GM18498 (cell line): ENCODE data around the gene TMEM225B.
A peak's percentile ranks its signal among the peaks of the same experiment; 100 is the strongest.
"Not testable (repeated sequence)": the region's sequence is repeated elsewhere in the genome, so short reads cannot be mapped to it uniquely, and the experiment has no call there.

Experiments used
- ATAC-seq: cut with Tn5 transposase; IDR thresholded peaks from one replicate; pipeline ENCODE4 v1.9.1; 2021; ENCODE audit warnings: mild to moderate bottlenecking, moderate library complexity; ENCODE audit not compliant: unreplicated experiment

TMEM225B gene

DNA sequence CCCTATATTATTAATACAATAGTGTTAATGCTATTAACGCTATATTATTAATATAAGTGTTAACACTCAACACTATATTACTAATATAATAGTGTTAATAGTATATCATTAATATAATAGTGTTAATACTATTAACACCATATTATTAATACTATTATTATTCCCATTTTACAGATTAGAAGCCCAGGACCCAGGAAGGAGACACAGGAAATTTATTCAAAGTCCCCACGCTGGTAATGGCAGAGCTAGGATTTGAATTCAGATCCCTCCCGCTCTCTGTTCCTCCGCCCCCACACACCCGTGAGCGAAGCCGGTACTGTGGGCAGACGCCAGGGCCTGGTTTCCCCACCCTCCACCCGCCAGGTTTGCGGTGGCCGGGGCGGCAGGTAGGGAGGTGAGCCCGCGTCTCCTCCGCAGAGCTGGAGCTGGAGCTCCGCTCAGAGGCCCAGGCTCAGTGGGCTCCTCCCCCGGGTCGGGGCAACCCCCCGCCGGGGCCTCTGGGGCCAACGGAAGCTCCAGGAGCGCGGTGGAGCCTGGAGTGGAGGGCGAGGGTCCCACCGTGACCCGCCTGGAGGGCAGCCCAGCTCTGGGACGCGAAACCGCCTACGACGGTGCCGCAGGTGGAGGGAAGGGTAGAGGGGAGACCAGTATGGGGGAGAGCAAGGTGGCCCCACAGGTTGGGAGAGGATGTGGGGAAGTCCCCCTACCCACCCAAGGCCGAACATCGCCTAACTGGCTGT lies at the start of gene TMEM225B:
Gene TMEM225B (plus strand): TSS at position 506 of the 740 bp plus-strand sequence. CDS start 6,122 bp downstream, outside the sequence.
- no peak for ATAC-seq

GRCh38 chr7:99549545-99549944 lies 48.5 kb upstream of the TMEM225B start:
- ATAC-seq, result not testable (repeated sequence)

GRCh38 chr7:99551334-99551733 lies 46.7 kb upstream of the TMEM225B start:
- ATAC-seq, result no peak

GRCh38 chr7:99551767-99552463 lies 46.2 kb upstream of the TMEM225B start, which contains the start of gene FAM200A:
TSS of gene FAM200A (minus strand) at chr7:99552114. CDS start at chr7:99548407, 3,707 bp downstream.
- ATAC-seq, result peak; percentile 94

DNA sequence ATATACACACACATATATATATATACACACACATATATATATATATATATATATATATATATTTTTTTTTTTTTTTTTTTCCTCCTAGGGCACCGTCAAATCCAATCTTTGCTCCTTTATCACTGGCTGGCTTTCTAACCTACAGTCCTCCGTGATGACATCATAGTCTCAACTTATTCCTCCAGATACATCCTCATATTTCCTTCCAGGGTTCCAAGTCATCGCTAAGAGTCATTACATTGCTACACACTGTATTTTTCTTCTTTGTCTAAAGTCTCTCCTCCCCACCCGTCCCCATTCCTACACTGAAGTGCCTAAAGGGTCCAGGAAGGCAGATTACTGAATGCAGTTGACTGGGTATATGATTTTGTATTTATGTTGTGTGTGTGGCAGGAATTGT lies 45.0 kb upstream of the TMEM225B start:
- no peak for ATAC-seq

- no peak for ATAC-seq
Observed at GRCh38 chr7:99554939-99555338, 43.1 kb upstream of the TMEM225B start.

GRCh38 chr7:99557196-99557607 lies 40.9 kb upstream of the TMEM225B start:
- no peak for ATAC-seq

GRCh38 chr7:99557940-99558305 lies 40.1 kb upstream of the TMEM225B start:
- no peak for ATAC-seq

DNA sequence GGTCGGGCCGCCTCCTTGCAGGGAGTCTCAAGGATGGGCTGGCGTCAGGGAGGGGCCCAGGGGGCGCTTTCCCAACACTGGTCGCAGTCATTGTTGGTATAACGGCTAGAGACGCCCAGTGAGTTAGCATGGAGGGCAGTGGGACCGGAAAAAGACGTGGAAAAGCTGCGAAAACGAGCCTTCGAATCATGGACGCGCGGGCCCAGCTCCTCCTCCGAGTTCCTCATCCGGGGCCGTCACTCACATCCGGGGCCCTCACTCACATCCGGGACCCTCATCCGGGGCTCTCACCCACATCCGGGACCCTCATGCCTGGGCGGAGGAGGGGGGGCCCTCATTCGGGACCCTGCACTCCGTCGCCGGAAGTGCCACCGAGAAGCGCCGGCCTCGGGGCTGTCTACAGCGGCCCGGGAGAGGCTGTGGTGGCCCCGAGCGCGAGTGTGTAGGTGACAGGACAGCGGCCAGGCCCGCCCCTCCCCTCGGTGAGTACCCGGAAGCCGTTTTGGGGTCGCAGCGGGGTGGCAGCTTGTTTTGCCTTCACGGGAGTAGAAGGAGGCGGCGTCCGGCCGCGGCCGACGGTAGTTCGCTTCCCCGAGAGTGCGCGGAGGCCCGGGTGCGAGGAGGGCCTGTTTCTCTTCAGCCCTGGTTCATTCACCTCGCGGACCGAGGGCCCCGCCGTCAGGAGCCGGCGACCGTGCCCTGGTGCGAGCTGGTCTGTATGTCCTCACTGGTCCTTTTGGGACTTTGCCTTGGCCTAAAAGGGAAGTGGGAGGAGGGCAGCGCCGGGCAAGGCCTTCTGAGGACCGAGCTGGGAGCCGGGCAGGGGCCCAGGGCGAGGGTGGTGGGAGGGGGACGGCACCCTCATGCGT lies 39.5 kb upstream of the TMEM225B start, which contains the start of gene ZNF655:
Gene ZNF655 (plus strand): TSS at position 337 of the 869 bp plus-strand sequence. CDS start 1,918 bp downstream, outside the sequence.
- peak; percentile 85 for ATAC-seq

DNA sequence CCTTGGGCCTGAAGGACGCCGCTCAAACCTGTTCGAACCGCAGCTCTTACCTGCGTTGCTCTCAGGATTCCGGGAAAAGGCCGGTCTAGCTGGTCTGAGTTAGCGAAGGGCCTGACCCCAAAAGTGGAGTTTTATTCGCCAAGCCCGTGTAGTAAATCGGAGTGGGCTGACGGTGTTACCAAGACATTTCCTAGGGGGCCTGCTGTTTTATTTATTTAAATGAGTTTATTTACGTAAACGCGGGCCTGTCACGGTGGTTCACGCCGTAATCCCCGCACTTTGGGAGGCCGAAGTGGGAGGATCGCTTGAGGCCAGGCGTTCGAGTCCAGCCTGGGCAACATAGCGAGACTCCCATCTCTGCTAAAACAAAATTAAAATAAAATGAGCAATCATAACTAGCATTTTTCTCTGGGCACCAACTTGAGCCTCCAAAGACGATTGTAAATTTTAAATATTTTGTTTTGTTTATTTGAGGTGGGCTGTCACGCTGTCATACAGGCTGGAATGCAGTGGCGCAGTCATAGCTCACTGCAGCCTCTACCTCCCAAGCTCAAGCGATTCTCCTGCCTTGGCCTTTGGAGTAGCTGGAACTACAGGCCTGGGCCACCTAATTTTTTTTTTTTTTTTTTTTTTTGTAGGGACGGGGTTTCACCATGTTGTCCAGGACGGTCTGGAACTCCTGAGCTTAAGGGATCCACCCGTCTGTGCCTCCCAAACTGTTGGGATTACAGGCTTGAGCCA lies 38.7 kb upstream of the TMEM225B start:
- ATAC-seq, result no peak

DNA sequence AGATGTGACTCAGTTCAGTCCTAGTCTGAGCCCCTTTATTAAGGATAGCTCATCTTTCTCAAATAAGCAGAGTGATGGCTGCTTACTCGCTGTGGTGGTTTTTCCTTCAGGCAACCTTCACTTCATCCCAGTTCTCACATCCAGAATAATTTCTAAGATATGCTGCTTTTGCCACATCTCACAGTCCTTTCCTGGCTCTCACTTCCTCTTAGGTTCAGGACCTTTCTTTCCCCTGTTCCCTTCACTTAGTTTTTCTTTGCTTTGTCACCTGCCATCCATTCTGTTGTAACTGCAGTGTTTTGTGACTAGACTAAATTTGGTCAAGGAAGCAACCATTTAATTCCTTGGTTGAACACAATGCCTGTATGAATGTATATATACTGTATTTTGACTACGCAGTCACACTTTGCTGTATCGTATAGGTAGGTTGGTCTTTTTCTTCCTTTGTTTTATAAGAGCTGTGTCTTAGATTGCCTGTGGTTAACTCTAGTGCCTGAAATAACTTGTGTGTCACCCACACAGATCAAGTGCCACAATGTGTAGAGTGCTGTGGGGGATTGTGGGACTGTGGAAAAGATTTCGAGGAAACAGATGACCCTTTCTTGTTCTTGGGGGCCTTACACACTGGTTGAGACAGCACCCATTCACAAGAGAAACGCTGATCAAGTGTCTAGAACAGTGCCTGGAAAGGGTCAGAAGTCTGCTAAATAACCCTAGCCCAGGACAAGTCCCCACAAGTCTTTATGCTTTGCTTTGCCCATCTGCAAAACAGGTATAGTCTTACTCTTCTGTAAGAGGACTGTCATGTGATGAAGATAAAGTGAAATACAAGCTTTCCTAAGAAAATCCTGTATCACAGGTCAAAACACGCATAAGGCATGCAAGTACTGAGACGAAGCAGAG lies 37.0 kb upstream of the TMEM225B start:
- no peak for ATAC-seq

GRCh38 chr7:99561737-99562051 lies 36.4 kb upstream of the TMEM225B start:
- ATAC-seq, result no peak

GRCh38 chr7:99562114-99562784 lies 35.8 kb upstream of the TMEM225B start:
- no peak for ATAC-seq

DNA sequence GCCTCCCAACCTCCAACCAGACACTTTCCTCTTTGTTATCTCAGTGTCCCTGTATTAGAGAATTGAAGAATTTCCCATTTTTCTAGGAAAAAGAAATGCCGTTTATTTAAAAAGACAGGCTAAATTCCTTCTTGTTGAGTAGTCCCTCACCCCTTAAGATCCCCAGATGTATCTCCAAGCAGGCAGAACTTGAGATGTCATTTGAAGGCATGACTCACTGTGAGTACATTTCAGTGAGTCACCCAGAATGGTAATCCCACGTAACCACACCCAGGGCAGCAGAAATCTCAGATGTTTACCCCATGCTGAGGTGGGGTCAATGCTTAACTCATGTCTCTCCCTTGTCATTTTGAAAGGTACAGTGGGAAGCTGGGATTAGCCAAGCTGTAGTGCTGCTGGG lies 35.2 kb upstream of the TMEM225B start:
- no peak for ATAC-seq

DNA sequence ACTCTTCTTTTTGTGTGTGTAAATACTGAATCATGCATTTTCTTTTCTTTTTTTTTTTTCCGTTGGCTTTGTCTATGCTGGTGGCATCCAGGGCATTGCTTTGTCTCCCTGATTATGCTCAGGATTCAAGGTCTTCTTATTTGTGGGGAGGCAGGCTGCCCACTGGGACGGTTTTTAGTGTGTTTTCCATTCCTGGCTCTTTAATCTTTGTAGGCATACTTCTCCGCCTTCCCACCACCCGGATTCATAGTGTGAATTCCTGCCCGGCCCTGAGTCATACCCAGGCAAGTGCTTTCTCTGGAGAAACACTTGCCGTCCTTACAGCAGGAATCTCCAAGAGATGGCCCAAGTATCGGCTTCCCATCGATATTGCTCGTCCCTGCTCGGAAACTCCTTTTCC lies 34.4 kb upstream of the TMEM225B start:
- ATAC-seq, result no peak

DNA sequence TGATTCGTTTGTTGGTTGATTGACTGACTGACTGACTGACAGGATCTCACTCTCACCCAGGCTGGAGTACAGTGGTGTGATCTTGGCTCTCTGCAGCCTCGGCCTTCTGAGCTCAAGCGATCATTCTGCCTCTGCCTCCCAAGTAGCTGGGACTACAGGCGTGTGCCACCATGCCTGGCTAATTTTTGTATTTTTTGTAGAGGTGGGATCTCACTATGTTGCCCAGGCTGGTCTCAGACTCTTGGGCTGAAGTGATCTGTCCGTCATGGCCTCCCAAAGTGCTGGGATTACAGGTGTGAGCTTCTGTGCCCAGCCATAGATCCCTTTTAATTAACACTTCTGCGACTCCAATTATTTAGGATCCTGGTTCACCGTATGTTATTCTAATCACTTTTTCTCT lies 29.3 kb upstream of the TMEM225B start:
- not testable (repeated sequence) for ATAC-seq

GRCh38 chr7:99571768-99572167 lies 26.3 kb upstream of the TMEM225B start:
- ATAC-seq, result no peak

GRCh38 chr7:99573257-99573656 lies 24.8 kb upstream of the TMEM225B start:
- no peak for ATAC-seq

DNA sequence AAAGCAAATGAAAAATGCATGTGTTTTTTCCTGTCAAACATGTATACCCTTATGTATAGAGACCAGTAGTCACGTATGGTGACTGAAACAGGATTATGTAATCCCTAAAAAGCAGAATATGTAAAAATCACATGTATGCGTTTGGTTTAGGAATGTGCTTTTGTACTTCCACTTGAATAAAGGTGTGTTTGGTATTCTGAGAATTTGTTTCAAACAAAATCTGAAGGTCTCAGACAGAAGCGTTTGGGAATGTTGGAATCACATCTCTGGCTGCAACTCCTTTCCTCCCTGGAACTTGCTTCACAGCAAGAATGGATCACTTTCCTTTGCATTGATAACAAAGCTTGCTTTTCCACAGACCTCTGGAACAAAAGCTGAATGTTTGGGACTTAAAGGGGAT lies 21.8 kb upstream of the TMEM225B start:
- no peak for ATAC-seq
